ENCODE measurements around the gene SSBP4. TPM values are rescaled to one million over a fixed set of nuclear protein-coding genes. Genes with fewer than 3 reads are reported as not detected.

Gene SSBP4
- total RNA-seq, 1 experiment from 2014 or later, result 44.6 TPM

DNA sequence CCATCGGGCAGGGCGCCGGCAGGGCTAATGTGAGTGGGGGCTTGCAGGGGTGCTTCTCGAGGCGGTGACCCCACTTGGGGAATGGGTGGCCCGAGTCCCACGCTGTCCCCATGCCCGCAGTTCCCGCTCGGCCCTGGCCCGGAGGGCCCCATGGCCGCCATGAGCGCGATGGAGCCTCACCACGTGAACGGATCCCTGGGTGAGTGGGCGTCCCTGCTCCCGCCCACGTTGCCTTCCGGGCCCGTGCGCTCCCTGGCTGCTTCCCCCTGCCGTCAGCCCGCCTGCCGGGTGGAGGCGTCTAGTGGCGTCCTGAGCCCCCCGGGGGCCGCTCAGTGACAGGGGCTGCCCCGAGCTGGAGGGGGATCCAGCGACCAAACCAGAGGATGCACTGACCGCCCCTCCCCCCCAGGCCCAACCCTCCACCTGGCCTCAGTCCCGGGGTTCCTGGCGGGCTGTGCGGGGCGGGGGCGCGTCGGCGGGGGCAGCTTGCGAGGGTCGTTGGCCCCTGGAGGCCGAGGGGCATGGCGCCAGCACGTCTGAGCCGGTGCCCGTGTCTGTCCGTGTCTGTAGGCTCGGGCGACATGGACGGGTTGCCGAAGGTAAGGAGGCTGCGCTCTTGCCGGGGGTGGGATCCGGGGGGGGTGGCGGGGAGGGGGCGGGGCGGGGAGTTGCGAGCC, 14.0 kb downstream of the SSBP4 start:
- no peak for DNase-seq (ENCODE audit: low spot score)

DNA sequence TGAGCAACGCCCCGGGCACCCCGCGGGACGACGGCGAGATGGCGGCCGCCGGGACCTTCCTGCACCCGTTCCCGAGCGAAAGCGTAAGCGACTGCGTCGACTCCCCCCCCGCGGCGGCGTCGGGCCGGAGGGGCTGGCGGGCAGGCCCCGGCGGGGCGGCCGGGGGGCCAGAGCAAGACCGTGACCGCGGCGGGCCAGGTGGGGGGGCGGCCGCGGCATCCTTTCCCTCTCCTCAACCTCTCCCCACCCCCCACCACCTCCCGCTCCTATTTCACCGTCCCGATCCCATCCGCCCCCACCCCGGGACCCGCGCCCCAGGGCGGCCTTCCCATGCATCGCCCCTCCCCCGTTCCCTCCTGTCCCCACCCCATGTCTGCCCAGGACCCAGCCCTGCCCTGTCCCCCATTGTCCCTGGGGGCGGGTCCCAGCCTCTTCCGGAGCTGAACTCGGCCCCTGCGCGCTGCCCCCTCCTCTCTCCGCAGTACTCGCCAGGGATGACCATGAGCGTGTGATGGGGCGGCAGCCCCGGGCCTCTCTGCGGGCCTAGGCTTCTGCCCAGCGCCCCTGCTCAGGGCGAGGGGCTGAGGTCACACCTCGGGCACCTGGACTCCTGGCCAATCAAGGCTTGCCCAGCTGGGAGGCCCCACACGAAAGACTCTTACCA, 14.7 kb downstream of the SSBP4 start:
- DNase-seq (ENCODE audit: low spot score), result no peak

- no peak for DNase-seq (ENCODE audit: low spot score)
These were observed 15.4 kb downstream of the SSBP4 start for GRCh38 chr19:18434411-18435175.

GRCh38 chr19:18435178-18435841, 16.1 kb downstream of the SSBP4 start:
- DNase-seq (ENCODE audit: low spot score), result no peak

DNA sequence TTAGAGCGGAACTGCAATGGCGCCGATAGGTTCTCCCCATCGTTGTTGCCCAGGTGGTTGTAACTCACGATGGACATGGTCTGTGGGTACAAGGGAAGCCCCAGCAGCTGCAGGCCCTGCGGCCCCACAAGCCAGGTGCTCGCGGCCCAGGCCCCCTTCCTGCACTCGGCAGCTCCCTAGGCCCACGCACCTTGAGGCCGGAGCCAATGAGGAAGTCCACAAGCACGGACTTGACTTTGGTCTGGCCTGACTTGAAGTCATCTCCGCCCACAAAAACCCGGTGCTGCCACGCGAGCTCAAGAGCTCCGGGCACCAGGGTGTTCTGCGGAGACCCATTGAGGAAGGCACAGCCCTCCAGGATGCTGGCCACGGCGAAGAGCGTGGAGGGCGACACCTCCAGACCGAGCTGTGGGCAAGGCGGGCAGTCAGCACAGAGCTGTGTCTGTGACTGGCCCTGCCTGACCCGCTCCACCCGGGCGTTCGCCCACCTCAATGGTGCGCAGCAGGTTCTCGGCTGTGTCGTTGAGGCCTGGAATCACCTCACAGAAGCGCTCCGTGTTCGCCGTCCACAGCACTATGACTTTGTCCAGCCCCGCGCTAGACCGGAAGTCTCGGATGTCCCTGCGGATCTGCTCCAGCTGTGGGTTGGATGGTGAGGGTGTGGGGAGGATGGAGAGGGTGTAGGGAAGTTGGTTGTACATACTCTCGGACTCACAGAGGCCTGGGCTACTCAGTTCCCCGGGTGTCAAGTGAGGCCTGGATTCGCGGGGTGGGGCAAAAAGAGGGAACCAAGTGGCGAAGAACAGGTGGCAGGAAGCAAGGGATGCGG, 16.9 kb downstream of the SSBP4 start:
- no peak for DNase-seq (ENCODE audit: low spot score)

GRCh38 chr19:18436671-18437490, 17.7 kb downstream of the SSBP4 start:
- no peak for DNase-seq (ENCODE audit: low spot score)

DNA sequence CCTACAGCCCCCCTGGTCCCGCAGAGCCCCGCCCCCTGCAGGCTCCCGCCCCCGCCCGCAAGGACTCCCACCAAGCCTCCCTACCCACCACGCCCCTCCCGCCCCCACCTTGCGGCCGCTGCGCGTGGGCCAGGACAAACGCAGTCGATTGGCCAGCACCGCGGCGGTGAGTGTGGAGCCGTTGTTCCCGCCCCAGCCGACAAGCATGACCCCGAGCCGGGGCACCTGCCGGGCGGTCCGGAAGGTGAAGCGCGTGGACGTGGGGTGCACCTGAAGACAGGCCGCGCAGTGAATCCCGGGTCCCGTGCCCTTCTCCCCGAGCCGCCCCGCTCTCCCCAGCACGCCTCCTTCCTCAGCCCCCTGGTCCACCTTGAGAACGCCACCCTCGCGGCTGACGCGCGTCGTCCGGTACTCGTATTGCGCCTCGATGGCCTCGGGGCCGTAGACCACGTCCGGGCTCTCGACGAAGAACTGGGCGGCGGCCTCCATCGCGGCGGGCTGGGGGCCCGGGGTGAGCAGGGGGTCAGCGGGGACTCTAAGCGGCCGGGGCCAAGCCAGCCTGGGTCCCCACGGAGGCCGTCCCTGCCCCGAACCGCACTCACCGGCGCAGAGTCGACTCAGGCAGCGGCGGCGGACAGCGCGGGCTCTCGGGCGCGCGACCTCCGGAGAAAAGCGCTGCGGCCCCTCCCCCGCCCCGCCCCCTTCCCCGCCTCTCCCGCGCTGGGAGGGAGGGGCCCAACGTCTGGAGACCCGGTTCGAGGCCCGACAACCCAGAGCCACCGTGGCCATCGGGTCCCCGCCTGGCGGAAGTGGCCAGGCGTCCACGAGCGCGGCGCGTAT, 18.5 kb downstream of the SSBP4 start, which contains the start of gene ISYNA1:
ISYNA1 (minus strand) TSS at position 643 of the 840 bp plus-strand sequence; CDS start at position 489, 154 bp downstream.
- DNase-seq (ENCODE audit: low spot score), result no peak

- DNase-seq (ENCODE audit: low spot score), result no peak
These were observed 19.3 kb downstream of the SSBP4 start for GRCh38 chr19:18438331-18439024.

DNA sequence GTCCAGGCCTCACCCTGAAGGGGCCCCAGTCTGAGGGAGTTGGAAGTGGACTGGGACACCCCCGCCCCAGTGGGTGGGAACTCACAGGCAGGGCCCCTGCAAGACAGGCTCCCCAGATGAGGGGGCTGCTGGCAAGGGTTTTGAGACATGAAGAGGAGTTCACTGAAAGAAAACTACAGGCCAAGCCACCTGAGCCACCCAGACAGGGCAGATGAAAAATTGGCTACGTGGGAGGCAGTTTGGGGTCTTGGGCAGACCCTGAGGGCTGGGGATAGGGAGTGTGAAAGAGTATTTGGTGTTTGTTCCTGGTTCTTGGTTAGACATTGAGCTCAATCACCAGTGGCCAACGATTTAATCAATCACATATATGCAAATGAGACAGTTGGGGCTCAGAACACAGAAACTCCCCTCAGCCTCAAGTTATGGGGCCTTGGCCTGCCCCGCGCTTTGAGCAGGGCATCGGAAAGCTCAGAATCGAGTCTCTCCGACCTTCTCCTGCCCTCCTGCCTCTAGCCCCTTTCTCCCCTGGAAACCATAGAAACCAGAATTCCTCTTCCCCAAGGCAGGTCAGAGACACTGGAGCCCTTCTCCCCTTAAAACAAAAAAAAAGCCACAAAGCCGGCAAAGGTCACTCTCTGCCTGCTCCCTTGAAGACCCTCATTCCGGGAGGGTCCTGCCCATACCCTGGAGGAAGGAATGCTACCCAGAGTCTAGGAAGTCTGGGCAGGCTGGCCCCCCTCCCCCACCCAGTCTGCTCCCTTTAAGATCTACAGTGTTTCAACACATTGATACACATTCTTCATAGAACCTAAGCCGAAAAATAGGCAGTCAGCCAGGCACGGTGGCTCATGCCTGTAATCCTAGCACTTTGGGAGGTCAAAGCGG, 20.1 kb downstream of the SSBP4 start:
- DNase-seq (ENCODE audit: low spot score), result peak; percentile 54

DNA sequence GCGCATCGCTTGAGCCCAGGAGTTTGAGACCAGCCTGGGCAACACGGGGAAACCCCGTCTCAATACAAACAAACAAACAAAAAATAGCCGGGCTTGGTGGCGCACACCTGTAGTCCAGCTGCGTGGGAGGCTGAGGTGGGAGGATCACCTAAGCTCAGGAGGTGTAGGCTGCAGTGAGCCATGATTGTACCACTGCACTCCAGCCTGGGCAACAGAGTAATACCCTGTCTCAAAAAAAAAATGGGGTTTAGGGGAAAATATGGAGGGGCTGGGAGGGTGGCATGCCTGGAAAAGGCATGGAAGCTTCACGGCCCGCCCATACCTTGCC, 20.7 kb downstream of the SSBP4 start:
- DNase-seq (ENCODE audit: low spot score), result no peak

GRCh38 chr19:18440415-18440877, 21.2 kb downstream of the SSBP4 start:
- DNase-seq (ENCODE audit: low spot score), result no peak

DNA sequence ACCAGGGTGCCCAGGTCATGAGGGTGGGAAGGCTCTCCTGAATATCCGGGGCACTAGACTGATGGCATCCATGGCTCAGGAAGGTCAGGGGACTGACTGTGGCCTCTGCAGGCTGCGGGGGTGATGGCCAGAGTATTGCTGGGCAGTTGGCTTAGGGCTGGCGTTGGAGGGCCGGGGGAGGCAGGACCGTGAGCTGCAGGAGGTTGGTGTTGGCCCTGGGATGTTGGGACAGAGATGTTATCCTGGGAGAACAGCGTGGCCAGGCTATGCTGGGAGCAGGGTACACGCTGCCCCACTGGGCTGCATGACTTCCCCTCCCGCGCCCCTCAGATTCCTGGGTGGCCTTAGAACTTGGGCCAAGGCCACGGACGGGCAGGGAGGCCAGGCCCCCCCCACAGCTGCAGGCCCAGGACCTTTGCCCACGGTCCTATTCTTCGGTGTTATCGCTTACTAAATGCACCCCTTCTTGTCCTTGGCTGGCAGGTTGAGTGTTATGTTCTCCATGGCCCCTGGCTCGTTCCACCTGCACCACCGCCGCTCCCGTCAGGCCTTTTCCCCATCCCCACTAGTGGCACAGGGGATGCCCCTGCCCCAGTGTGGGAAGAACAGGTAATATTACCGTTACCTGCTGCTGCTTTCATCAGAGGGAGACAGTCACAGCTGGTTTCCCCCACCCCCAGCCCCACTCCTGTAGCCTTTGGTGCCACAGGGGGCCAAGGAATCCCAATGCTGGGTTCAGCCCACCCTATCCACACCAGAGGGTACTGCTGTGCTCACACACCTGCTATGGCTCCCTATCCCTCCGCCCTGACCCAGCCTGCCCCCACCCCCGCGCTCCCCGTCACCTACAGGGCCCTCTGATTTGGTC, 22.0 kb downstream of the SSBP4 start:
- DNase-seq (ENCODE audit: low spot score), result no peak

DNA sequence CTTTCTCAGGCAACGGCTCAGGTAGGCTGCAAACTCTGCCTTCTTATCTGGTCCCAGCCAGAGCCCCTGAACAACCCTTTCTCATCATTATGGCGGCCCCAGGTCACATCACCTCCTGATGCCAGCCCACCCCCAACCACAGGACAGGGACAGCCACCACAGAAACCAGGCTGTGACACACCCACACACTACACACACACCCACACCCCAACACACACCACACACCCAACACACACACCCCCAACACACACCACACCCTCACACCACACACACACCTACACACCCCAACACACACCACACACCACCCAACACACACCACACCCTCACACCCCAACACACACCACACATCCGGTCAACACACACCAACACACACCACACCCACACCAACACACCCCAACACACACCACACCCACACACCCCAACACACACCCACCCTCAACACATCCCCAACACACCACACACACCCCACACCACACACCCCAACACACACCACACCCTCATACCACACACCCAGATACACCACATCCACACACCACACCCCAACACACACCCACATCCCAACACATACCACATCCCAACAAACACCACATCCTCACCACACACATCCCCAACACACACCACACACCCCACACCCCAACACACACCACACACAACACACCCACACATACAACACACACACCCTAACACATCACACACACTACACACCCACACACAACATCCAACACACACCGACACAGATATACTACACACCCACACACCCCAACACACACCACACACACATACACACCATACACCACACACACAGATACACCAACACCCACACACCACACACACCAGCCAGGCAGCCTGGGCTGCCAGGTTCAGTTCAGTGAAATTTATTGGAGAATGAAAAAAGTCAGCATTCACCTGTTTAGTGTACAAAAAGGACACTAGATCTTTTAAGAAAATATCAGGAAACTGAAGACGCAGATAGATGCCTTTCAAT, 22.9 kb downstream of the SSBP4 start:
- DNase-seq (ENCODE audit: low spot score), result no peak

- DNase-seq (ENCODE audit: low spot score), result no peak
These were observed 23.7 kb downstream of the SSBP4 start for GRCh38 chr19:18442941-18443340.

- no peak for DNase-seq (ENCODE audit: low spot score)
These were observed 24.2 kb downstream of the SSBP4 start for GRCh38 chr19:18443406-18443805.

DNA sequence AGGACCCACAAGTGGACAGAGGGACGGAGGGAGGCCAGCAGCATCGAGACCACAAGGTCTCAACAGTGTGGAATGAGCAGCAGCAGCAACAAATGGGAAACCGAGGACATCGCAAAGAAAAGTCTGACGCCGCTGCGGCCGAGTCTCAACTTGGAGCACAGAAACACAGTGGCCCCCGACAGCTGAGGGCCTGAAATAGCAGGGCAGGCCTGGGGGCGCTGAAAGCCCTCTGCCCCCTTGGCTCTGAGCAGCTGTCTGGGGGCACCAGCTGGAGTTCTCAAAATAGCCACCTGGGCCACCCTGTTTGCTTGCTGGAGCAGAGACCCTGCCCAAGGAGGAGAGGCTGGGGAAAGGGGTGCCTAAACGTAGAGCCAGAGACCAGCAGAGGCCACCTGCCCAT, 24.6 kb downstream of the SSBP4 start:
- no peak for DNase-seq (ENCODE audit: low spot score)

All from H4 (cell line).